ENCODE results near the gene BDKRB2.

The BDKRB2 gene

GRCh38 chr14:96251656-96252155 lies 47.1 kb downstream of the BDKRB2 start:
- H3K4me3 ChIP-seq (replicated peaks; ENCODE audit: low read depth, low read length) = no peak overlapping the region
- no peak for DNase-seq (ENCODE audit: low read depth)
- no peak for TF ChIP-seq CTCF (IDR thresholded peaks at IDR 0.05; ENCODE audit: low read length, missing control alignments)

- no peak for DNase-seq (ENCODE audit: low read depth)
- TF ChIP-seq CTCF (IDR thresholded peaks at IDR 0.05; ENCODE audit: low read length, missing control alignments) = no peak
- H3K4me3 ChIP-seq (replicated peaks; ENCODE audit: low read depth, low read length) = no peak overlapping the region
Observed at GRCh38 chr14:96252323-96252998, 47.8 kb downstream of the BDKRB2 start.

- TF ChIP-seq CTCF (IDR thresholded peaks at IDR 0.05; ENCODE audit: low read length, missing control alignments) = no peak
- DNase-seq (ENCODE audit: low read depth) = peak; percentile 90
- H3K4me3 ChIP-seq (replicated peaks; ENCODE audit: low read depth, low read length) = no peak overlapping the region
Observed at GRCh38 chr14:96252999-96253539, 48.4 kb downstream of the BDKRB2 start.

- H3K4me3 ChIP-seq (replicated peaks; ENCODE audit: low read depth, low read length) = no peak overlapping the region
- no peak for TF ChIP-seq CTCF (IDR thresholded peaks at IDR 0.05; ENCODE audit: low read length, missing control alignments)
- no peak for DNase-seq (ENCODE audit: low read depth)
Observed at GRCh38 chr14:96254687-96255086, 50.0 kb downstream of the BDKRB2 start.

GRCh38 chr14:96255501-96256366 lies 51.1 kb downstream of the BDKRB2 start, which contains the start of gene BDKRB1:
BDKRB1 (plus strand) TSS chr14:96256210; CDS start chr14:96263683, 7,473 bp downstream.
- H3K4me3 ChIP-seq (replicated peaks; ENCODE audit: low read depth, low read length) = peak within 1 kb of the TSS; percentile 21
- peak; percentile 83 for DNase-seq (ENCODE audit: low read depth)
- no peak for TF ChIP-seq CTCF (IDR thresholded peaks at IDR 0.05; ENCODE audit: low read length, missing control alignments)

GRCh38 chr14:96256407-96256806 lies 51.8 kb downstream of the BDKRB2 start:
- DNase-seq (ENCODE audit: low read depth) = no peak
- TF ChIP-seq CTCF (IDR thresholded peaks at IDR 0.05; ENCODE audit: low read length, missing control alignments) = peak; percentile 7
- H3K4me3 ChIP-seq (replicated peaks; ENCODE audit: low read depth, low read length) = peak overlapping the region; percentile 21

All from fibroblast of pulmonary artery (primary cell).